Stimulated activated CD8-positive, alpha-beta memory T cell treated with anti-CD3 and anti-CD28 coated beads, Interleukin-15, amount 100 ng/mL, for 4 hours (primary cell): ENCODE results near the gene SRPK3.
"Not testable (repeated sequence)": the region's sequence is repeated elsewhere in the genome, so short reads cannot be mapped to it uniquely, and the experiment has no call there.

ENCODE experiments used
- DNase-seq, 2 donors: peaks; one replicate each; pipeline ENCODE4 v3.0.0-alpha.2; 2020; ENCODE audit warnings: low read depth in 2 of 2

SRPK3 gene

DNA sequence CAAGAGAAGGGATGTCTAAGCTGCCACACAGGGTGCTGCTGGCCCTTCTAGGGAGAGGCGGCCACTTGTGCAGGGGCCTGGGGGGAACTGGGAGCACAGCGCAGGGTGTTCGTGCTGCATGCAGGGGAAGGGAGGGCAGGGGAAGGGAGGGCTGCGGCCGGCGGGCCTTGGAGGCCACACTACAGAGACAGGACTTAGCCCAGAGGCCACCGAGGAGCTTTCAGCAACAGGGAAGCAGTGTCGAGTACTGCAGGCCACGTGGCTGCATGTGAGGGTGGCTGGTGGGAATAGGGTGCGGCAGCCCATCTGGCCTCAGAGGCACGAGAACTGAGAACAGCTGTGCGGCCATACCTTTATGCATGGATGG, 35.8 kb upstream of the SRPK3 start:
- DNase-seq, result not testable (repeated sequence)

DNA sequence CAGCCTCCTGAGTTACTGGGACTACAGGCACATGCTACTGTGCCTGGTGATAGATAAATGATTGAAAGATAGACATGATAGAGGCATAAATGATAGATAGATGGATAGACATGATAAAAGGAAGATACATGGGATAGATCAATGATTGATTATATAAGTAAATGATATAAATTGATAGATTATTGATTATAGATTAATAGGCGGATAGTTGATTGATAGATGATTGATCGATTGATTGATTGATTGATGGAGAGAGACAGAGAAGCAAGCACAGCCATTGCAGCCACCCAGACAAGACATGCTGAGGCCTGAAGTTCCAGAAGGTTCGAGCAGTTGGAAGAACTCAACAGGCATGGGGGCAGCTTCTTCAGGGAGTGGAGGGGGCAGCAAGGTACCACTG, 34.5 kb upstream of the SRPK3 start:
- no peak for DNase-seq

DNA sequence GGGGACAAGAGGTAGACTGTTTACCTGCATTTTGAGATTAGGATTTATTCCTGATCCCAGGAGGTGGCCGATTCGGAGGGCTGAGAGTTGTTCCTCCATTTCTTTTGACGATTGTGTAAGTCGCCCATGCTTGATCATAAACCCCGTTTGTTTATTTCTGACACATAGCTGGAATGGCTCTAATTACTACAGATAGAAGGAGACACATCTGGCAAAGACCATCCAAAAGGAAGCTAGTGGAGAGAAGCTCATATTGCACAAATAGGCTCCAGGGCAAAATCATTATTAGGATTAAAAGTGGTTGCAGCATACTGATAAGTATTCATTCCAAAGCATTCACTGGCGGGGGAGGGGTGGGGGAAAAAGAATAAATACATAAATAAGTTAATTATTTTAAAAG, 33.9 kb upstream of the SRPK3 start:
- DNase-seq, result not testable (repeated sequence)

DNA sequence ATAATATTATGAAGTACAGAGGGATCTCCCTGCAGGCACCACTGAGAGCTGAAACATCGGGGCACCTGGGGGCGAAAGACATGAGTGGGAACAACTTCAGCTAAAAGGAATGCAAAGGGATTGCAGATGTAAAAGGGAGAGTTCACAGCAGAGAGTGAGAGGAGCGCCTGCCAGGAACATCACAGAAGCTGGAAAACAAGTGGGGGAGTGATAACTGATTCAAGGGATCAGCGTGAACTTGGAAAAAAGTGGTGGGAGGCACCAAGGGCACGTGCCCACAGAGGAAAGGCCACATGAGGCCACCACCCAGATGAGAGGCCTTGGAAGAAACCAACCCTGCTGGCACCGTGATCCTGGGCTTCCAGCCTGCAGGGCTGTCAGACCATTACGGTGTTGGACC, 31.8 kb upstream of the SRPK3 start:
- not testable (repeated sequence) for DNase-seq

DNA sequence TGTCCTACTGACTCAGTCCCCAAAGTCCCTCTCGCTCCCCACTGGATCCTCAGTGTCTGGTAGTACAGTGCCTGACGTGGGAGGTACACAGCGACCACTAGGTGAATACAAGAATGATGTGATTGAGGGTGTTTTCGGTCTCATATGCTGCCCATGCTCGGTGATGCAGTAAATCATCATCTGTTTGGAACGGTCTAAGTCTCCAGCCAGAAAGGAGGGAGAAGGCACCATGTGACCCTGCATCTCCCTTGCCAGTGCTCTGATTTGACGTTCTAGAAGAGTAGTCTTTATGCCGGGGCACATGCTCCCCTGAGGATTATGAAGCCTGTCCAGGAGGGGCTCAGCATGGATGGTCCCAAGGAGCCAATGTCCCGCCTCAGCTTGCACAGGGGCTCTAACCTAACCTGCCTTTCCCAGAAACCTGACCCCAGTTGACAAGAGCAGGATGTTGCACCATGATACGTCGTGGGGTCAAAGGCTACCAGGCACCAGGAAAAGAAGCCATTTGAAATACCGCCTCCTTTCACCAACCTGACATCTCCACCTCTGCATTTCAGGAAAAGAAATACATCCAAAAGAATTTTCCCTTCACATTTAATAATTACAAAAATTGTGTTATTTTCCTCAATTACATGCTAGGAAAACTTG, 30.6 kb upstream of the SRPK3 start:
- DNase-seq, result no peak

DNA sequence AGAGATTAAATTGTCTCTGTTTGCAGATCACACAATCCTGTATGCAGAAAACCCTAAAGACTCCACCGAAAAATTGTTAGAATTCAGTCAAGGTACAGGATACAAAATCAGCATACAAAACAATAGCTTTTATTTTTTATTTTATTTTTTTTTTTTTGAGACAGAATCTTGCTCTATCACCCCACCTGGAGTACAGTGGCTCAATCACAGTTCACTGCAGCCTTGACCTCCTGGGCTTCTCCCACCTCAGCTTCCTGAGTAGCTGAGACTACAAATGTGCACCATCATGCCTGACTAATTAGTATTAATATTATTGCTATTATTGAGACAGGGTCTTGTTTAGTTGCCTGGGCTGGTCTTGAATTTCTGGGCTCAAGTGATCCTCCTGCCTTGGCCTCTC, 25.7 kb upstream of the SRPK3 start:
- no peak for DNase-seq

DNA sequence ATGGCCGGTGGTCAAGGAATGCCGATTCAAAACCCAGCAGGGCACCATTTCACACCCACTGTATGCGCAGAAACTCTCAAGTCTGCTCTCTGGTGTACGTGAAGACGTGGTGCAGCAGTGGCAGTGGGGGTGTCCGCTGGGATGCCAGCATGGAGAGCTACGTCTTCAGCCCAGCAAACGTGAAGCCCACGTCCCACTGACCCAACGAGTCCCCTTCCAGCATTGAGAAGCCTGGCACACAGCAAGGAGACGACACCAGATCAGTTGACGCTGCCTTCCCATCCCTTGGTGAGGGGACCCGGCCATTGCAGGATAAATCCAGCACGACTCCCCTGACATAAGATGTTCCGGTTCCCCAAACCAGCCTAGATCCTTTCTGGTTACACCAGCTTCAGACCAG, 19.0 kb upstream of the SRPK3 start:
- no peak for DNase-seq

DNA sequence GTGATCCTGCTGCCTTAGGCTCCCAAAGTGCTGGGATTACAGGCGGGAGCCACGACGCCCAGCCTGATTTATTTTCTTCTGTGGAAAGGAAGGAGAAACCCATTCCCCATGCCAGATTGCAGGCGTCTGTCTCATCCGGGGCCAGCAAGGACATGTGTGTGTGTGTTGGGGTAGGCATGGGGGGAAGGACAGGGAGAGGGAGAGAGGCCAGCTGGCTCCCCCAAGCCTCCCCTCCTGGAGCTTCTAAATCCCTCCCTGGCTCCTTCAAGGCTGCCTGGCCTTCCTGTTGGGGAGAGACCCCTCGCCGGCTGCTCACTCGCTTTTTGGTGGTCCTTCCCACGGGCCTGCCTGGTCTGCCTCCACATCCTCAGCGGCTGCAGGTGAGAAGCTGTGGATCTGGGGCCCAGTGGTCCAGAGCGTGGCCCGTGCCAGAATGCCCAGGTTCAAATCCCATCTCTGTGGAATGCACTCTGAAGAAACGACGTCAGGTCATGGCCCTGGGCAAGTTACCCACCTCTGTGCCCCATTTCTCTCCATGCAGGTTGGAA, 18.1 kb upstream of the SRPK3 start:
- DNase-seq, result no peak

DNA sequence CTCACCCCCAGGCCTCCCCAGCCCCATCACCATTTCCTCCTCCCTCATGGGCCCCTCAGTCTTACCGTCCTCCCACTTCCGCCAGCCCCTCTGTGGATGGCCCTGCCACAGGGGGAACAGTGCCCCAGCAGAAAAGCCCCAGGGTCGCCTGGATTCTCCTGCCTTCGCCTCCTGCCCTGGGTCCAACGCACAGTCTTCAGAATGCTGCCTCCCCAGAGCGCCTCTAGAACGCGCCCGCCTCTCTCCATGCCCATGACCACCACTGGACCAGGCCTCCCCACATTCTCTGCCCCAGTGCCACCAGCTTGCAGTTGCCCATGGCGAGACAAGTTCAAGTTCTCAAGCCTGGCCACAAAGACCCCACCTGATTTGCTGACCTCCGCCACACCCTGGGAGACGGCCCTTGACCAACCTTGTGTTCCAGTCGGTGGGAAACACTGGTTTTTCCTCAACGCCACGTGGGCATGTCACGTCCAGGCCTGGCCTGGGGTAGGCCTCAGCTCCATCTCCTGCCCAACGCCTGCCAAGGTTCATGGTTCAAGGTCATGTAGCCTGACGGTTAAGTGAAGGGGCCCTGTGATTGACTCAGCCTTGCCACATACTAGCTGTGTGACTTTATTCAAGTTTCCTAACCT, 17.4 kb upstream of the SRPK3 start:
- DNase-seq, result no peak

DNA sequence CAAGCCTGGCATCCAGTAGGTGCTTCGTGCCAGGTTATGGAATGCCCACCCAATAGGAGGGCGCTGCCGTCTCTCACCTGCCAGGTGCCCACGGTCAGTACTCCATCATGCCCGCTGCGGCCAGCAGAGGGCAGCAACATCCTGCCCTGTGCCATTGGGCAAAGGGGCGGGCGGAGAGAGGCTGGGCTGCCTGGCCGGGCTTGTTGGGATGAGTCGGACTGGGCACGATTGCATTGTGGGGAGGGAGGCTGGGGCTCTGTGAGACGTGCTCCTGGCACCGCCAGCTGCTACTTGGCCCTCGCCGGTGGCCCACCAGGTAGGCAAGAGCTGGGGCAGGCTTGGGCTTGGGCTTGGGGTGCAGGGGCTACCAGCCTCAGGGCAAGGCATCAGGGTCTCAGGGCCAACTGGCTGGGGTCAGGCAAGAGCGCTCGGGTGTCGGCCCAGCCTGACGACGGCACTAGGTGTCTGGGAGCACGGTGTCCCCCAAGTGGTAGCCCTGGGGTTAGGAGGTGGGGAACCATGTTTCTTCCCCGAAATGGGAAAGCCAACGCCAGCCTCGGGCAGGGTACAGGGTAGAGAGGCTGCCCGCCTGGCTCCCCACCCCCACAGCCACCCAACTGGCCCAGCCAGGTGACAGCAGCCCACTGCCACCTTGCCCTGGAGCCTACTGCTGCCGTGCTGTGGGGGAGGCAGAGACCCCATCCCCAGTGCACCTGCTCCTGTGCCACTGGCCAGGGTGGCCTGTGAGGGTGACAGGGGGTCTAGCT, 16.7 kb upstream of the SRPK3 start, which contains the start of gene PLXNB3:
Gene PLXNB3 (plus strand): TSS at position 261 of the 767 bp plus-strand sequence. CDS start 1,287 bp downstream, outside the sequence.
- DNase-seq, result peak; percentile 35 to 42

DNA sequence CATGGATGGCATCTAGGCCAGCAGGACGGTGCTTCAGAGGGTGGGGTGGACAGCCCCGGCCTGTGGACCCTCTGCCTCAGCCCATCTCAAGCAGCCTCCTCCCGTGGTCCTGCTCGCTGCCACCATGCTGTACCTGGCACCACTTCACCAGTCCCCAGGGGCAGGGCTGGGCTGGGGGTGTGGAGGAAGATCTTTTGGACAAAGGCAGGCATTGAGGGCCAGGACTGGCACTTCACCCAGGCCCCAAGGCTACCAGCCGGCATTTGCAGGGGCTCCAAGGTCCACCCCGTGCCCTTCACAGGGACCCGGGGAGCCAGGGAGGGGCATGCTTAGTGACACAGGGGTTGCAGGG, 16.1 kb upstream of the SRPK3 start:
- DNase-seq, result no peak

DNA sequence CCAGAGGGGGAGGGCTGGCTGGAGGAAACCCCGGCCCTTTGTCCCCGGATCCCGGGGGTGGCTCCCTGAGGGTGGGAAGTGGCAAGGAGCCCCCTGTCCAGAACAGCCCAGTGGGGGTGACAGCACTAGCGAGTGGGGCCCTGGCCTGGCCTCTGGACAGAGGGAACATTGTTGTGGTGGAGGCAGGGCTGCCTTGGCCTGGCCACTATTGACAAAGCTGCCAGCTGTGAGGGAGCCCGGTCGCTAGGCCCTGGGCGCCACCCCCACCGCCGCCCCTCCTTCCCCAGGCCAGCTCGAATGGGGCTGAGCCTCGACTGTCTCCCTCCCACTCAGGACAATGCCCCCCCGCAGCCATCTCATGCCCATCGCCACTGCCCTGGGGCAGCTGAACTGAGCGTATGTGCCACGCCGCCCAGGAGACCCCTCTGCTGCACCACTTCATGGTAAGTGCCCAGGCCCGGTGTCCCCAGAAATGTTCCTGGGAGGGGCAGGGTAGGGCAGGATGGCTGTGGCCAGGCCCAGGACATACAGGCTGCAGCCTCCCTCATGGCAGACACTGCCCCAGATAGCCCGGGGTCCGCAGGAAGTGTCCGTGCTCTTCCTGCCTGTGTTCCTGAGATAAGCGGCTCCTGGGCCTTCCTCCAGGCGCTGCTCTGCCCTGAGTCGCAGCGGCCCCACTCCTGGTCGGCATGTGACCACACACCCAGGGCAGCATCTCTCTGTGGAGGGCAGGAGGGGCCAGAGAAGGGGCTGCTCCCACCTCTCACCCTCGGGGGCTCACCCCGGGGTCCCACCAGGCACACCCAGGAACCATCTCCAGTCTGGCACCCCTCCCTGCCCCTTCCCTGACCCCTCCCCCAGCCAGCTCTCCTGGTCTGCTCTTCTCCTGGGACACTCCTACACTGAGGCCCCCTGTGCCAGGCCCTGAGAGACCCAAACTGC, 15.4 kb upstream of the SRPK3 start:
- DNase-seq, result no peak

DNA sequence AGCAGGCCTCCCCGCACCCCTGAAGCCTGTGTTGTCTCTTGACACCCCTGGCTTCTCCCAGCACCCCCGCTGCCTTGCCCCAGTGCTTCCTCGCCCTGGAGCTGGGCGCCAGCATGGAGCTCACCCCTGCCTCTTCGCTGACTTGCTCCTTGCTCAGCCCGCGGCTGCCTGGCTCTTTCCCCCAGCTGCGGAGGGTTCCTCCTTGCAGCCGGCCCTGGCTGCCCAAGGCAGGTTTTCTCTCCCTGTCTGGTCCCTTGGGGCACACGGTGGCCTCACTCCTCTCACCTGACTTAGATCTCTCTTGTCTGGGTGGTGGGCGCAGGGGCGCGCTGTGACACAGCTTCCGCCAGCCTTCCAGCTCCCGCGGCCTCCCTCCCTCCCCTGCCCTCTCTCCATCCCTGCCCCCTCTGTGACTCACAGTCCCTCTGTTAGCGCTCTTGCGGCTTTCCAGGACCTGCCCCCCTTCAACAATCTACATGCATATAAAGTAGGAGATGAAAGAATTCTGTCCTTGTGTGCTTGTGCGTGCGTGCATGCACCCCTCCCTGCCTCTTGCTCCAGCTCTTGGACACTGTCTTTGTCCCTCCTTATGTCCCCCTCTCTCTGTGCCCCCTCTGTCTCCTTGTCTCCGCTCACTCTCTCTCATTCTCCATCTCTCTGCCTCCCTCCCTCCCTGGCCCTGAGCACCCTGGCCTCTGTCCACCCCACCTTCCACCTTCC, 14.6 kb upstream of the SRPK3 start:
- DNase-seq, result peak; percentile 18 to 24

DNA sequence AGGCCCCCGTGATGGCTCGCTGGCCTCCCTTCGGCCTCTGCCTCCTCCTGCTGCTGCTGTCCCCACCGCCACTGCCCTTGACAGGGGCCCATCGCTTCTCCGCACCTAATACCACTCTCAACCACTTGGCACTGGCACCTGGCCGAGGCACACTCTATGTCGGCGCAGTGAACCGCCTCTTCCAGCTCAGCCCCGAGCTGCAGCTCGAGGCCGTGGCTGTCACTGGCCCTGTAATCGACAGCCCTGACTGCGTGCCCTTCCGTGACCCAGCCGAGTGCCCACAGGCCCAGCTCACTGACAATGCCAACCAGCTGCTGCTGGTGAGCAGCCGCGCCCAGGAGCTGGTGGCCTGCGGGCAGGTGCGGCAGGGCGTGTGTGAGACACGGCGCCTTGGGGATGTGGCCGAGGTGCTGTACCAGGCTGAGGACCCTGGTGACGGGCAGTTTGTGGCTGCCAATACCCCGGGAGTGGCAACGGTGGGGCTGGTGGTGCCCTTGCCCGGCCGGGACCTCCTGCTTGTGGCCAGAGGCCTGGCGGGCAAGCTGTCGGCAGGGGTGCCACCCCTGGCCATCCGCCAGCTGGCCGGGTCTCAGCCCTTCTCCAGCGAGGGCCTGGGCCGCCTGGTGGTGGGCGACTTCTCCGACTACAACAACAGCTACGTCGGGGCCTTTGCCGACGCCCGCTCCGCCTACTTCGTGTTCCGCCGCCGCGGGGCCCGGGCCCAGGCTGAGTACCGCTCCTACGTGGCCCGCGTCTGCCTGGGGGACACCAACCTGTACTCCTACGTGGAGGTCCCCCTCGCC, 13.8 kb upstream of the SRPK3 start:
- no peak for DNase-seq

DNA sequence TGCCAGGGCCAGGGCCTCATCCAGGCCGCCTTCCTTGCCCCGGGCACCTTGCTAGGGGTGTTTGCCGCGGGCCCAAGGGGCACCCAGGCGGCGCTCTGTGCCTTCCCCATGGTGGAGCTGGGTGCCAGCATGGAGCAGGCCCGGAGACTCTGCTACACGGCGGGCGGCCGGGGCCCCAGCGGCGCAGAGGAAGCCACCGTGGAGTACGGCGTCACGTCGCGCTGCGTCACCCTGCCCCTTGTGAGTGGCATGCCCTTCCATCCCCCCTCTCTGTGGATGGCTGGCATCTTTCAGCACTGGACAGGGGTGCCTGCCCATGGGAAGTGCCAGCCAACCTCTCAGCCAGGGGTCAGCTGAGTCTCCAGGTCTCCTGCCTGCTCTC, 13.2 kb upstream of the SRPK3 start:
- DNase-seq, result no peak

DNA sequence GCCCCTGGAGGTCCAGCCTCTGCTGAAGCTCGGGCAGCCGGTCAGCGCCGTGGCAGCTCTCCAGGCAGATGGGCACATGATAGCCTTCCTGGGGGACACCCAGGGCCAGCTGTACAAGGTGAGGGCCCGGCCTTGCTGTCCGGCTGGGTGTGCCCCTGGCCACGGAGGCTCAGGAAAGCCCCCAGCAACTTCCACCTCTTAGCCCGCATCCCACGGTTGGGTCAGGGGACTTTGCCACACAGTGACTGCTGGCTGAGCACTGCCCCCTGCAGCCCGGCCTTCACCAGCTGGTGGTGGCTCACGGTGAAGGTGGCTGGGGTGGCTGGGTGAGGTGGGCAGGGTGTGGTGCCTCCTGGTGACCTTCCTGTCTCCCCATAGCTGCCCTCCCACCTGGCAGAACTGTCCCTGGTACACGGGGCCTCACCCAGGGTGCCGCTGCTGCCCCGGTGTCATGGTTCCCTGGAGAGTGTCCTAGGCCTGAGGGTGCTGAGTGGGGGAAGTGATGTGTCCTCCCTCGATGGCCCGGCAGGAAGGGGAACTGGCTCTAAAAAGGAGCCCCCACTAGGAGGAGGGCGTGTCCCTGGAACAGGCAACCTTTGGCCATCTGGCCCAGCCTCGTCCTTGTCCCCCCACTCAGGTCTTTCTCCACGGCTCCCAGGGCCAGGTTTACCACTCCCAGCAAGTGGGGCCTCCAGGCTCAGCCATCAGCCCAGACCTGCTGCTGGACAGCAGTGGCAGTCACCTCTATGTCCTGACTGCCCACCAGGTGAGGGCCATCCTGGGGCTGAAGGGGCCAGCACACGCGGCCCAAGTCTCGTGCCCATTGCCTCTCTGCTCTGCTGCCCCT, 12.3 kb upstream of the SRPK3 start:
- no peak for DNase-seq

DNA sequence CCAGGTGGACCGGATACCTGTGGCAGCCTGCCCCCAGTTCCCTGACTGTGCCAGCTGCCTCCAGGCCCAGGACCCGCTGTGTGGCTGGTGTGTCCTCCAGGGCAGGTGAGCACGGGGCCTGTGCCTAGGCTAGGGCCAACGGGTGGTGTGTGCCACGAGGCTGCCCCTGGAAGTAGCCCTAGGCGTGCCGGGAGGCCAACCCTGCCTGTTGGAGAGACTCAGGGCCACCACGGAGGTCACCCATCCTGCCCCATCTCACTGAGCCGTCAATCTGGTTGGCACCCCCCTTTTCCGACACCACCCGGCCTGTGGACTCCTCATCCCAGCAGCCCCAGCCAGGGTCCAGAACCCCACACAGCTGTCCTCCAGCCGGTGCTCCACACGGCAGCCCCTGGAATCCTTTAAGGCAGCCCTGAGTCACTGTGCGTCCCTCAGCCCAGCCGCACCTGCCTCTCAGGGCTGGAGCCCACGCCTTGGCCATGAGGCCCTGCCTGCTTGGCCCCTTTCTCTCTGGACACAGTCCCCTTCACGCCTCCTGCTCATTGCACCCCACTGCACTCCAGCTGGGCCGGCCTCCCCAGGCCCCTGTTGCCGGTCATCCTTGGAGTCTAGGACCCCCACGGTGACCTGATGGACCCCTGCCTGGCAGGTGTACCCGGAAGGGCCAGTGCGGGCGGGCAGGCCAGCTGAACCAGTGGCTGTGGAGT, 11.5 kb upstream of the SRPK3 start:
- DNase-seq, result no peak

DNA sequence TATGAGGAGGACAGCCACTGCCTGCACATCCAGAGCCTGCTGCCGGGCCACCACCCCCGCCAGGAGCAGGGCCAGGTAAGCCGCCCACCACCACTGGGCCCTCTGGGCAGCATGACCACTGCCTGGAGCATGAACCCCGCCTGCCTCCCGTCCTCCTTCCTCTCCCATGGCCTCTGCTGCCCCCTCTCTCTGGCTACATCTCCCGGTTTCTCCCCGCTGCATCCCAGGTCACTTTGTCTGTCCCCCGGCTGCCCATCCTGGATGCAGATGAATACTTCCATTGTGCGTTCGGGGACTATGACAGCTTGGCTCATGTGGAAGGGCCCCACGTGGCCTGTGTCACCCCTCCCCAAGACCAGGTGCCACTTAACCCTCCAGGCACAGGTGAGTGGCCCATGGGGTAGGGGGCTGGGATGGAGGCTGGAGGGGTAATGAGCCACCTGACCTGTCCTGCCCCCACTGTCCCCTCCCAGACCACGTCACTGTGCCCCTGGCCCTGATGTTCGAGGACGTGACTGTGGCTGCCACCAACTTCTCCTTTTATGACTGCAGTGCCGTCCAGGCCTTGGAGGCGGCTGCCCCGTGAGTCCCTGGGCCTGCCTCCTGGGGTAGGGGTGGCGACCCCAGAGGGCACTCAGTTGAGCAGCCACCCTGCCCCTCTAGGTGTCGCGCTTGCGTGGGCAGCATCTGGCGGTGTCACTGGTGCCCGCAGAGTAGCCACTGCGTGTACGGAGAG, 10.8 kb upstream of the SRPK3 start:
- DNase-seq, result no peak
